CD4-positive, alpha-beta T cell treated with Interleukin-4 for 4 hours (primary cell): ENCODE measurements around the gene TCN1.
"Not testable (repeated sequence)": the region's sequence is repeated elsewhere in the genome, so short reads cannot be mapped to it uniquely, and the experiment has no call there.

Experiments used
- DNase-seq: peaks from one replicate; pipeline ENCODE4 v3.0.0-alpha.2; 2020

Gene TCN1

DNA sequence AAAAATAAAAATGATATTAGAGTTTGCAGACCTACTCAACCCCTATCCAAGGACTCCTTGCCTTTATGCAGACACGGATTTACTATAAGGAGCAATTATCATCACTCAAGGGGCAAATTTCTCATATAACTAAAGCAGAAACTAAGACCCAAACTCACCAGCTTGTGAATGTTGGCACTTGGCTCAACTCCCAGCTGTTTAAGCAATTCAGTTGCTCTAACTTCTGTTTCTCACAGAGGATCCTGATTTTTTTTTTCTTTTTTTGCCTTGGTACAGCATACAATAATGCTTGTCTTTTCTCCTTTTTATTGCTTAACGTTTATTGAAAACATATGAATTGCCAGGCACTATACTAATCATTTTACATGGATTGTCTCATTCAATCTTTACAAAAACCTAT, 11.4 kb downstream of the TCN1 start:
- DNase-seq, result no peak

DNA sequence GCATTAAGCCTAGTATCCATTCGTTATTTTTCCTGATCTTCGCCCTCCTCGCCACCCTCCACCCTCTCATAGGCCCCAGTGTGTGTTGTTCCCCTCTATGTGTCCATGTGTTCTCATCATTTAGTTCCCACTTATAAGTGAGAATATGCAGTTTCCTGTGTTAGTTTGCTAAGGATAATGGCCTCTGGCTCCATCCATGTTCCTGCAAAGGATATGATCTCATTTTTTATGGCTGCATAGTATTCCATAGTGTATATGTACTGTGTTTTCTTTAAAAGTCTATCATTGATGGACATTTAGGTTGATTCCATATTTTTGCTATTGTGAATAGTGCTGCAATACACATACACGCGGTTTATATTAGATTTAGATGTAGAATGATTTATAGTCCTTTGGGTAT, 14.9 kb downstream of the TCN1 start:
- not testable (repeated sequence) for DNase-seq

GRCh38 chr11:59849551-59849950, 16.7 kb downstream of the TCN1 start:
- not testable (repeated sequence) for DNase-seq

GRCh38 chr11:59849129-59849528, 17.2 kb downstream of the TCN1 start:
- DNase-seq, result no peak

GRCh38 chr11:59848439-59848838, 17.8 kb downstream of the TCN1 start:
- DNase-seq, result not testable (repeated sequence)

DNA sequence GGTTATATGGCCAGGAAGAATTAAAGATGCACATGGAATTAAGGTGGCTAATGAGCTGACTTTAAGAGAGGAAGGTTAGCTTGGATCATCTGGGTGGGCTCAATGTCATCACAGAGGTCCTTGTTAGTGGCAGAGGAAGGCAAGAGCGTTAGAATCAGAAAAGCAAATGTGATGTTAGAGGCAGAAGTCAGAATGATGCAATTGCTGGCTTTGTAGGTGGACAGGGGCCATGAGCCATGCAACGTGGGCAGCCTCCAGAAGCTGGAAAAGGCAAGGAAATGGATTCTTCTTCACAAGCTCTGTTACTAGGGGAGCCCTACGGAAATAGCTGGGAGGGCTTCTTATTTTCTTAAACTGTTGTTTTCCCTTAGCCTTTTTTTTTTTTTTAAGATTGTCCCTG, 18.7 kb downstream of the TCN1 start:
- no peak for DNase-seq

GRCh38 chr11:59846556-59846955, 19.7 kb downstream of the TCN1 start:
- no peak for DNase-seq

DNA sequence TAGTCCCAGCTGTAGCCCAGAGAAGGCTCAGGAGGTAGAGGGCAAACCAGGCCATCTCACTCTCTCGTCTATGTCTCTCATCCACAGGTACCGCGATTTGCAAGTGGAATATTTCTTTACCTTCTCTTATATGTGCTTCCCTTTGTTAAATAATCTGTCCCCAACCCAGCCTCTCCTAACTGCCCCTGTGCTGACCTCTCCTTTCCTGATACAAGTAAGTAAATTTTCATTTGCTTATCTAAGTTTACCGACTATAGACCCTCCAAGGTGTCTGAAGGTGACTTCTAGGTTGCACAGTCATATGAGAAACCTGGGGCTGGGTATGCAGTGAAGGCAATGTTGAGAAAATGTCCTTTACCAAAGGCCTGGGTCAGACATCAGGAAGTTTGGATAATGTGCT, 20.9 kb downstream of the TCN1 start, which contains the start of gene CBLIF:
Gene CBLIF, minus strand, starts transcription at position 101 of the 400 bp plus-strand sequence. Its CDS starts 46 bp downstream, at position 55.
- DNase-seq, result no peak

GRCh38 chr11:59842316-59842715, 24.0 kb downstream of the TCN1 start:
- no peak for DNase-seq

DNA sequence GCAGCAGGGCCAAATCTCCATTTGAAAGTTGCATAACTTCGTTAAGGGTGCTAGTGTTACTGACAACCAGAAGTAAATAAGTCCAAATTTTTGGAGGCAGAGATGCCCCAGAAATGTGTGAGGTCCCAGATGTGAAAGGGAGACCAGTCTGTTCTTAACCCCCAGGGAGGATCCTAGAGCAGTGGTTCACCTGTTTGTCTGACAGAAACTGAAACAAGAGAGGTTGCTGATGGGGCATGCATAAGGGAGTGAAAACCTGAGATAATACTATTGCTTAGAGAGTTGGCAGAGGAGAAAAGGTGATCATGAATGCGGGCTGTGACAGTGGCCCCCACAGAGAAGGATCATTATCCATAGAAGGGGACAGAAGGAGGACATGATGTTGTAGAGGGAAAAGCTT, 24.8 kb downstream of the TCN1 start:
- DNase-seq, result no peak

GRCh38 chr11:59839615-59840014, 26.7 kb downstream of the TCN1 start:
- DNase-seq, result no peak

- DNase-seq, result no peak
Measured at GRCh38 chr11:59833602-59834001, 32.7 kb downstream of the TCN1 start.

DNA sequence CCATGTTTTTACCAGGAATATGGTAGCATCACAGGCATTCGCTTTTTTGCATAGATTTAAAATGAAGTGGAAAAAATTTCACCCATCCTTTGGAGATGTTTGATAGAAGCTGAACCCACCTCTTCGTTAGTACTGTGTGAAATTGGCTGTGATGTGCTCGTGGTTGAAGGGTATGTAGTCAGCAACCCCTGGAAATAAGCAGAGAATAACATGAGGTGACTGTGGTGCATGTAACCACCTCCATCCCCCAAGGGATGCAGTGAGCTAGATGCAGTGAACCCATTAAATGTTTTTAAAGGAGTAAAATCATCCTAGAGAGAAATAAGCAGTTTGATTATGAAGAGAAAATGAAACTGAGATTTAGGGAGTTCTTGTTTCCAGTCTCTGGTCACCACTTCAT, 36.9 kb downstream of the TCN1 start:
- no peak for DNase-seq

- DNase-seq, result peak; percentile 41
Measured at GRCh38 chr11:59822989-59823566, 43.2 kb downstream of the TCN1 start.

GRCh38 chr11:59818572-59818971, 47.7 kb downstream of the TCN1 start:
- DNase-seq, result no peak

- DNase-seq, result not testable (repeated sequence)
Measured at GRCh38 chr11:59816434-59816833, 49.9 kb downstream of the TCN1 start.

DNA sequence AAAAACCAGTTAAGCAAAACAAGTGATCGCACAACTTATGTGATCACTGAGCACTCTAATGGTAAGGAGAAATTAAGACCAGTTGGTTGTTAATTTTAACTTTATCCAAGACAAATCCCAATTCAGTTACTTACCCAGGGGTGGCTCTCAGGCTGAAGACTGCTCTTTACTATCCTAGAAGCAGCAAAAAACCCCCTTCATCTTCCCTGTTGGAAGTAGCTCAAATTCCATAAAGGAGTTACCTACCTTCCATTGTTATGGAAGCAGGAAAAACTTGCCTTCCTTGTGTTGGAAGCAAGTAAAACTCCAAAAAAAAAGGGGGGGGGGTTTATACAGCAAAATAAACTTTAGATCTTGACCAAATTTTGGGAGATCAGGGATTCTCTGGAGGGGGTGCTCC, 50.5 kb downstream of the TCN1 start:
- DNase-seq, result no peak

DNA sequence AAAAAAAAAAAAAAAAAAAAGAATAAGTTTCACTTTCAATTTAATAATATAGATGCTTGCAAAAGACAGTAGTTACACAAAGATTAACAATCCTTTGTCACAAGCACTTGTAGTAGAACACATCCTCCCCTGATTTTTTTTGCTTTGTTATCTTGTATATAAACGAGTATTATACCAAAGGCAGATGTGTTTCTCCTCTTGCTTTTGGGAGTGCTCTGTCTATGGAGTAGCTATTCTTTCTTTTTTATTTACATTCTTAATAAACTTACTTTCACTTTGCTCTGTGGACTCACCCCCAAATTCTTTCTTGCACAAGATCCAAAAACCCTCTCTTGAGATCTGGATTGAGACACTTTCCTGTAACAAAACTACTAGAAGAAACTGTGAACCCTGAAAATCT, 52.3 kb downstream of the TCN1 start:
- no peak for DNase-seq

GRCh38 chr11:59813364-59813763, 52.9 kb downstream of the TCN1 start:
- no peak for DNase-seq

GRCh38 chr11:59812220-59812619, 54.1 kb downstream of the TCN1 start:
- no peak for DNase-seq

- DNase-seq, result no peak
Measured at GRCh38 chr11:59810911-59811259, 55.4 kb downstream of the TCN1 start.

DNA sequence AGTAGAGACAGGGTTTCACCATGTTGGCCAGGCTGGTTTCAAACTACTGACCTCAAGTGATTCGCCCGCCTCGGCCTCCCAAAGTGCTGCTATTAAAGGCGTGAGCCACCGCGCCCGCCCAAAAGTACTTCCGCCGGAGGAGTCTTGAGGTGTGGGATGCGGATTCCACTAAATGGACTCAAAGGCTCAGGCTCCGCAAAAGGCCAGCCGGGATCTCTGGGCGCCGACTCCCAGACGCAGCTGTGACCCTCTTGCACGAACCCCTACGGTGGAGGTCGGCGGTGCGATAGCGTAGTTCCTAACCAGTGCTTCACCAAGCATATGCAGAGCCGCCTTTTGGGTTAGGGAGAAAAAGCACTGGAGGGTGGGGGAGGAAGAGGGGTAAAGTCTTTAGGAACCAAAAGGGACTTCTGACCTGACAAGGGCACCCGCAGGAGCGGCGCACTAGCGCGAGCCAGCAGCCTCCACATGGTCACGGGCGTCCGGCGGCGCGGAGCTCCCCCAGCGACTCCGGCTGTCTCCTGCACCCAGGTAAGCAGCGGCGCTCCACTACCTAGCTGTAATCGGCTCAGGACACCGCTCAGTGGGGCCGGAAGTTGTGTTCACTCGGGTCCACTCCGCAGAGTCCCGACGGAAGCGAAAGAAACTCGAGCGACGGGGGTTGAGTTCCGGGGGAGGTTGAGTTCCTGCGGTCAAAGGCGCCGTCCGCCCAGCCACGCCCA, 55.9 kb downstream of the TCN1 start, which contains the start of gene MRPL16:
Gene MRPL16, minus strand, starts transcription at position 590 of the 722 bp plus-strand sequence. Its CDS starts 120 bp downstream, at position 470.
- DNase-seq, result peak; percentile 91

DNA sequence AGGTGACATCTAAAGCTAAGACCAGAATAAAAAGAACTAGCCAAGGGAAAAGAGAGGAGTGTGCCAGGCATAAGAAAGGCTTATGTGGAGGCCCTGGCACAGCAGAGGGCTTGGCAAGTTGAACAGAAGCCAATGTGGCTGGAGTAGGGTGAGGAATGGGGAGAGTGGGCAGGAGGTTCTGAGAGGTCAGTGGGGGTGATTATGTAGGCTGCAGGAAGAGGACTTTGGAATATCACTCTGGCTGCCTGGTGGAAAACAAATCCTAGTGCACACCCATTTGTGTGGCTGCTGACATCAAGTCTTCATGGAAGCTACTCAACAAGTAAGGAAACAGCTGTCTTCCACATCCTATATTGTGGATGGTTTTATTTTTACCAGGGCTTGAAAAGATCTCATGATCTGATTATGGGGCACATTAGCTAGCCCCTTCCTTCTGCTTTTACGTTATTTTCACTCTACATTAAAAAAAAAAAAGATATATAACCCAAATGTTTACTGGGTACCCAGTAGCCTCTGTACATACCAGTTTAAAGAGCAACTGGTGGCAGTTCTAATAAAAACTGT, 59.2 kb downstream of the TCN1 start:
- no peak for DNase-seq

DNA sequence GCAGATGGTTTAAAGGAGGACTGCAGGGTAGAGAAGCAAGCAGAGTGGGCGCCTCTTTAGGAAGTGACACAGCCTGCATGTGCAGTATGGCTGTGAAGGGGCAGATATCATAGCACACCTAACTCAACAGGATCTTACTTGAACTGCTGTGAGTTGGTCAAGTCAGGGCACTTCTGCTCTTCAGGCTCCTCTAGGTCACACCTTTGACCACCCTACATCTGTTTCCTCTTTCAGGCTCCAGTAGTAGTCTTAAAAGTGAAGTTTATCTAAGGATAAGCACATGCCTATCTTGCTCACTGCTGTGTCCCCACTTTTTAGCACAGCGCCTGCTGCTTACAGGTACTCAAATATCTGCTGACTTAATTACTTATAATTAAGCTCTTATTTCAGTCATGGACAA, 62.2 kb downstream of the TCN1 start:
- DNase-seq, result no peak
